Spleen (tissue), 11 donors: ENCODE results near the gene DUSP23. TPM values are rescaled to one million over a fixed set of nuclear protein-coding genes. Genes with fewer than 3 reads are reported as not detected.

ENCODE experiments used
- DNase-seq: peaks from one replicate; pipeline ENCODE4 v3.0.0-alpha.2; 2020
- H3K27ac ChIP-seq, 8 donors: fragments of 200-600 bp; sonication (generic) in 7 of 8; 1 replicate in 4 of 8; 2 replicates in 4 of 8; pipeline versions ENCODE4 v1.5.0 to v1.8.0; 2016 to 2021; ENCODE audit warnings: inconsistent platforms in 4 of 8, mild to moderate bottlenecking in 4 of 8, moderate library complexity in 1 of 8
- H3K27me3 ChIP-seq, 7 donors: fragments of 200-600 bp; sonication (generic) in 6 of 7; replicated peaks in 1 of 7; 1 replicate in 4 of 7; 2 replicates in 3 of 7; pipeline versions ENCODE4 v1.5.0 to v1.8.0; 2016 to 2021; ENCODE audit warnings: inconsistent platforms in 3 of 7, mild to moderate bottlenecking in 1 of 7
- H3K36me3 ChIP-seq, 6 donors: fragments of 200-600 bp; sonication (generic) in 5 of 6; 1 replicate in 4 of 6; 2 replicates in 2 of 6; pipeline versions ENCODE4 v1.5.0 to v1.8.0; 2016 to 2021; ENCODE audit warnings: inconsistent platforms in 2 of 6
- H3K4me1 ChIP-seq, 6 donors: fragments of 200-600 bp; sonication (generic) in 5 of 6; 1 replicate in 3 of 6; 2 replicates in 3 of 6; pipeline versions ENCODE4 v1.5.0 to v1.8.0; 2016 to 2021; ENCODE audit warnings: inconsistent platforms in 3 of 6
- H3K4me3 ChIP-seq, 8 donors: fragments of 200-600 bp; sonication (generic) in 7 of 8; 1 replicate in 4 of 8; 2 replicates in 4 of 8; pipeline versions ENCODE4 v1.5.0 to v1.8.0; 2016 to 2021; ENCODE audit warnings: inconsistent platforms in 4 of 8, mild to moderate bottlenecking in 4 of 8, moderate library complexity in 2 of 8
- H3K9me3 ChIP-seq, 8 donors: fragments of 200-600 bp; sonication (generic) in 7 of 8; 1 replicate in 4 of 8; 2 replicates in 4 of 8; pipeline versions ENCODE4 v1.5.0 to v1.8.0; 2016 to 2021; ENCODE audit warnings: inconsistent platforms in 4 of 8
- POLR2A ChIP-seq, 3 donors: fragments of 450-650 bp; IDR thresholded peaks; one replicate each; pipeline ENCODE4 v1.5.1; 2017; ENCODE audit warnings: antibody characterized with exemption in 3 of 3, mild to moderate bottlenecking in 1 of 3
- POLR2AphosphoS5 ChIP-seq, 3 donors: sonication (generic); formaldehyde crosslinking; IDR thresholded peaks; one replicate each; pipeline ENCODE4 v1.5.1; 2017; ENCODE audit warnings: antibody characterized with exemption in 3 of 3
- WGBS, 5 donors: extraction: QIAGEN DNeasy Blood & Tissue Kit in 3 of 5; methylation state at CpG; one replicate each; pipeline versions ENCODE4 v1.1.5 to v1.1.7; 2013 to 2018; 5-methylcytosine and 5-hydroxymethylcytosine counted together
- intact Hi-C: fragments of 100-400 bp; cut with DNase I; formaldehyde crosslinking; loops from one replicate; pipeline ENCODE4 v1.15.0; 2023; ENCODE audit warnings: low total_unique reads
- polyA plus RNA-seq, 3 donors: library from polyadenylated mRNA; stranded (reverse); fragments of 200-250 nt; gene quantifications; one replicate each; pipeline ENCODE4 v1.2.1, GENCODE V29; 2013
- total RNA-seq, 7 donors: library from RNA; depleted of rRNA in 3 of 7; stranded (reverse); fragments of >200 nt in 3 of 7; fragmentation: NEBNext Ultra II Directional in 4 of 7; extraction: Animal tissue kit (Norgen Biotek cat#: 25700) in 4 of 7; gene quantifications; one replicate each; pipeline versions ENCODE4 v1.1.0 to v1.2.1, GENCODE V29; 2016 to 2021
- TF ChIP-seq, protein P1 (sequence below), 11 experiments: fragments of 200-600 bp in 7 of 11; fragments of 450-650 bp in 4 of 11; sonication (generic) in 4 of 11; IDR thresholded peaks in 8 of 11; conservative IDR thresholded peaks in 3 of 11; 1 replicate in 7 of 11; 2 replicates in 4 of 11; pipeline versions ENCODE4 v1.4.0 to v1.8.0; 2016 to 2021; ENCODE audit warnings: antibody characterized with exemption in 11 of 11, inconsistent platforms in 4 of 11, mild to moderate bottlenecking in 1 of 11
- donor health status: healthy with polysubstance abuse.
- donor health status: DM: no; HTN: no; CAD: no; lungs with moderate emphysema.
- donor health status: DM: no; HTN: no; CAD: no.
- donor health status: Bipolar disorder and iron deficiency.
- donor health status: healthy.
- donor health status: DM: no; HTN: no; CAD: no.
- donor health status: DM: yes; HTN: yes; CAD: no.

DUSP23 gene
- total and polyA plus RNA-seq, 10 donors = 23.1 to 76.3 (median 51.7) TPM

DNA sequence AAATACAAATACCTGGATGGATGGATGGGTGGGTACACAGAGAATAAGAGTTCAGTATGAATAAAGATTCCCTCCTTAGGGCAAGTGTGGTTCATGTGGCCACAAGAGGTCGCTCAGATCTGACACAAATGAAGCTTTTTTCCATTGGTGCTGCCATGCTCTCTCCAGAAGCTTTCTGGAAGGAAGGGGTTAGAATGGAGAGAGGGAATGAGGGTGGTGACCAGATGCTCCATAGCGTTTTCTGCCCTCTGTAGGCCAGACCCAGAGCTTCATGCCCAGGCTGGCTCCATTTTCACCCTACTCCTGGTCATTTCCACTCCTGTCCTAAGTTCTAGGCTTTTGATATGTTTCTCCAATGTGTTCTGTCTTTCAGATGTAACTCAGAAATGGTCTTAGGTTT lies 18.1 kb downstream of the DUSP23 start:
- 1 to 13% (median 2%) methylated on average over 2 of the region's 2 CpGs for WGBS, 5 donors
- no peak overlapping the region for H3K4me3 ChIP-seq
- H3K4me1 ChIP-seq = peaks cover 2 to 54% (median 32%) of the 10 kb centered on the region in 6 donors
- DNase-seq = no peak
- intact Hi-C loops = loop anchor here (5.0 to 10.0 kb wide), 2 partner anchors 208 to 584 kb away; no protein-coding TSS in a partner anchor
- no peaks in the 10 kb centered on the region for H3K9me3 ChIP-seq
- TF ChIP-seq POLR2A (IDR thresholded peaks at IDR 0.05) (no peak), POLR2AphosphoS5 (IDR thresholded peaks at IDR 0.05) (no peak)
- TF ChIP-seq, protein P1, sequence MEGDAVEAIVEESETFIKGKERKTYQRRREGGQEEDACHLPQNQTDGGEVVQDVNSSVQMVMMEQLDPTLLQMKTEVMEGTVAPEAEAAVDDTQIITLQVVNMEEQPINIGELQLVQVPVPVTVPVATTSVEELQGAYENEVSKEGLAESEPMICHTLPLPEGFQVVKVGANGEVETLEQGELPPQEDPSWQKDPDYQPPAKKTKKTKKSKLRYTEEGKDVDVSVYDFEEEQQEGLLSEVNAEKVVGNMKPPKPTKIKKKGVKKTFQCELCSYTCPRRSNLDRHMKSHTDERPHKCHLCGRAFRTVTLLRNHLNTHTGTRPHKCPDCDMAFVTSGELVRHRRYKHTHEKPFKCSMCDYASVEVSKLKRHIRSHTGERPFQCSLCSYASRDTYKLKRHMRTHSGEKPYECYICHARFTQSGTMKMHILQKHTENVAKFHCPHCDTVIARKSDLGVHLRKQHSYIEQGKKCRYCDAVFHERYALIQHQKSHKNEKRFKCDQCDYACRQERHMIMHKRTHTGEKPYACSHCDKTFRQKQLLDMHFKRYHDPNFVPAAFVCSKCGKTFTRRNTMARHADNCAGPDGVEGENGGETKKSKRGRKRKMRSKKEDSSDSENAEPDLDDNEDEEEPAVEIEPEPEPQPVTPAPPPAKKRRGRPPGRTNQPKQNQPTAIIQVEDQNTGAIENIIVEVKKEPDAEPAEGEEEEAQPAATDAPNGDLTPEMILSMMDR (IDR thresholded peaks at IDR 0.05 in 8 of 11, conservative IDR thresholded peaks at IDR 0.05 in 3 of 11) = peak in 10 of 11 experiments; percentile 56 to 85 (median 77)
- no peaks in the 10 kb centered on the region for H3K36me3 ChIP-seq
- H3K27me3 ChIP-seq = peaks cover 0 to 24% (median 0%) of the 10 kb centered on the region in 7 donors
- peak overlapping the region in 1 of 8 donors; percentile 24 for H3K27ac ChIP-seq

DNA sequence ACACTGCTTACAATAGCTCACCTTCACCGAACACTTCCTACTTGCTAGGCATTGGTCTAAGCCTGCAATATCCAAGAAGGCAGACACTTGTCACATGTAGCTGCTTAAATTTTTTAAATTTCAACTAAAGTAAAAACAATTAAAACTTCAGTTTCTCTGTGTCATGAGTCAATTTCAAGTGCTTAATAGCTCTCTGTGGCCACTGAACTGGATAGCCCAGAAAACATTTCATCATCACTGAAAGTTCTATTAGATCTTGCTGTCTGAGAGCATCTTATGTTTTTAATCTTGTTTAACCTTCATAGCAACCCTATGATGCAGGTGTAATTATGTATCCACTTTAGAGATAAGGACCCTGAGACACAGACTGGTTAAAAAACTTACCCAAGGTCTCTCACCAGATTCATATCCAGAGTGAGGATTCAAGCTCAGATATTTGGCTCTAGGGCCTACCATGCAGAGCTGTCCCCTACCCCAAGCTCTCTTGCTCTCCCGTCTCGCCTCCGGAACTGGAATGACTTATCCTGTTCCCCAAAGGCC lies 18.8 kb downstream of the DUSP23 start:
- peaks cover 5 to 61% (median 35%) of the 10 kb centered on the region in 6 donors for H3K4me1 ChIP-seq
- peaks cover 0 to 19% (median 0%) of the 10 kb centered on the region in 7 donors for H3K27me3 ChIP-seq
- H3K9me3 ChIP-seq = no peaks in the 10 kb centered on the region
- TF ChIP-seq POLR2A (IDR thresholded peaks at IDR 0.05) (no peak), POLR2AphosphoS5 (IDR thresholded peaks at IDR 0.05) (no peak)
- TF ChIP-seq, protein P1 (IDR thresholded peaks at IDR 0.05 in 8 of 11, conservative IDR thresholded peaks at IDR 0.05 in 3 of 11) = no peak
- peak overlapping the region in 2 of 8 donors; percentile 10 to 24 for H3K27ac ChIP-seq
- DNase-seq = no peak
- H3K4me3 ChIP-seq = no peak overlapping the region
- no peaks in the 10 kb centered on the region for H3K36me3 ChIP-seq
- intact Hi-C loops = loop anchor here (5.0 to 10.0 kb wide), 2 partner anchors 208 to 585 kb away; no protein-coding TSS in a partner anchor
- WGBS, 5 donors = 80 to 96% (median 93%) methylated on average over 4 of the region's 4 CpGs

DNA sequence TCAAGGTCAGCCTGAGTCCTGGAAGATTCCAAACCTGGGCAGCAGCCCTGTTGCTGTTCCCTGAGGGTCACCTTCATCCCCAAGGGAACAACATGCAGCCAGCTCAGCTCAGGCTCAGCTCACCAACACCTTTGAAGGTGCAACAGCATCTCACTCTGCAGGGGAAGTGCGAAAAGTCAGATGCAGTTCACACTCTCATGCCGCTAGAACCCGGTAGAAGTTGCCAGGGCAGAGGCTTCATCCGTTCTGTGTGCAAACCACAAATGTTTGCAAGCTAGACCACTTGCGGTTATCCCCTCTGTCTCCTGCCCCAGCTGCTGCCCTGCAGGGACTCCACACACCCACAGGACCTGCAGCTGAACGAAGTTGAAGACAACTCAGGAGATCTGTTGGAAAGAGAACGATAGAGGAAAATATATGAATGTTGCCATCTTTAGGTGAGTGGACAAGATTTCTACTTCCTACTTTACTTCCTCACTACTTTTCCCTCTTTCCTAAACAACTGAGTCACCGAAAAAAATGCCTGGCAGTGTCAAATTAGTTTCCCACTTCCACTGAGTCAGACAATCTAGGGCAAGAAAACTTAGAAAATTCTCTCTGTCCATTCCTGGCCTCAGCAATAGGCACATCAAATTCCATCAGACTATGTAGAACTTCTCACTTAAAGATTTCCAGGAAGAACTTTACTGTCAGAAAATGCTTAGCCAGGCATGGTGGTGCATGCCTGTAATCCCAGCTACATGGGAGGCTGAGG lies 19.6 kb downstream of the DUSP23 start:
- peak overlapping the region in 6 of 8 donors; percentile 11 to 52 (median 19) for H3K4me3 ChIP-seq
- intact Hi-C loops = no loop called here
- WGBS, 5 donors = 31 to 45% (median 39%) methylated on average over 8 of the region's 8 CpGs
- no peak for DNase-seq
- peaks cover 0 to 11% (median 0%) of the 10 kb centered on the region in 7 donors for H3K27me3 ChIP-seq
- TF ChIP-seq, protein P1 (IDR thresholded peaks at IDR 0.05 in 8 of 11, conservative IDR thresholded peaks at IDR 0.05 in 3 of 11) = peak in 1 of 11 experiments; percentile 7
- TF ChIP-seq POLR2AphosphoS5 (IDR thresholded peaks at IDR 0.05) (peak in 1 of 3 donors; percentile 33), POLR2A (IDR thresholded peaks at IDR 0.05) (no peak)
- H3K4me1 ChIP-seq = peaks cover 5 to 65% (median 35%) of the 10 kb centered on the region in 6 donors
- no peaks in the 10 kb centered on the region for H3K36me3 ChIP-seq
- H3K9me3 ChIP-seq = no peaks in the 10 kb centered on the region
- H3K27ac ChIP-seq = peak overlapping the region in 2 of 8 donors; percentile 24 to 40

DNA sequence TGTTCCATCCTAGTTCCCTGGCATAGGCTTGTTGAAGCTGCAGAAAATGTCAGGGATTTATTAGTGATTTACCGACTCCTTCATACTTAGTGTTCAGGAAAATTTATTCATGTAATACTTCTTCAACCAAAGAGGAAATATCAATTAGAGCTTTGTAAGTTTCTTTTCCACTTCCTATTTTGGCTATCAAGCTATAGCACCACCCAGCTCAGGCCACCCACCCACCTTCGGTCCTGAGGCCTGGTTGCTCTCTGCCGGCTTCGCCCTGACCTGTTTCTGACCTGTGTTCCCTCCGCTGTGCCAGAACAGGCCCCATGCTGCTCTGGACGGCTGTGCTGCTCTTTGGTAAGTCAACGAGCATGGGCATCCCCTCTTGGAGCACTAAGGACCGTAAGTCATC lies 21.3 kb downstream of the DUSP23 start, which contains the start of gene FCRL6:
Gene FCRL6 (plus strand): TSS at position 250 of the 400 bp plus-strand sequence. CDS start 65 bp downstream, at position 315.
- H3K27me3 ChIP-seq = no peaks in the 10 kb centered on the region
- no peak for DNase-seq
- H3K27ac ChIP-seq = peak within 1 kb of the TSS in 4 of 8 donors; percentile 12 to 74 (median 42)
- peak within 1 kb of the TSS in 6 of 8 donors; percentile 14 to 52 (median 20) for H3K4me3 ChIP-seq
- TF ChIP-seq POLR2A (IDR thresholded peaks at IDR 0.05) (no peak), POLR2AphosphoS5 (IDR thresholded peaks at IDR 0.05) (no peak)
- TF ChIP-seq, protein P1 (IDR thresholded peaks at IDR 0.05 in 8 of 11, conservative IDR thresholded peaks at IDR 0.05 in 3 of 11) = no peak
- H3K4me1 ChIP-seq = peaks cover 5 to 65% (median 35%) of the 10 kb centered on the region in 6 donors
- no peaks in the 10 kb centered on the region for H3K36me3 ChIP-seq
- intact Hi-C loops = no loop called here
- WGBS, 5 donors = 76 to 86% (median 78%) methylated on average over 8 of the region's 8 CpGs
- H3K9me3 ChIP-seq = no peaks in the 10 kb centered on the region
